Uterus (tissue), 4 donors: ENCODE results near the gene RELT. TPM values are rescaled to one million over a fixed set of nuclear protein-coding genes. Genes with fewer than 3 reads are reported as not detected.
A peak's percentile ranks its signal among the peaks of the same experiment; 100 is the strongest.

ENCODE experiments used
- DNase-seq, 2 donors: peaks; one replicate each; pipeline ENCODE4 v3.0.0-alpha.2; 2019 to 2020
- H3K27ac ChIP-seq, 2 donors: fragments of 200-600 bp; sonication (generic); 1 replicate in 1 of 2; 2 replicates in 1 of 2; pipeline ENCODE4 v1.5.1; 2016 to 2018
- H3K27me3 ChIP-seq, 2 donors: fragments of 200-600 bp; sonication (generic); one replicate each; pipeline ENCODE4 v1.5.1; 2018 to 2019; ENCODE audit warnings: control low read depth in 1 of 2
- H3K36me3 ChIP-seq, 2 donors: fragments of 200-600 bp; sonication (generic); one replicate each; pipeline ENCODE4 v1.5.1; 2019; ENCODE audit warnings: control low read depth in 1 of 2
- H3K4me1 ChIP-seq, 2 donors: fragments of 200-600 bp; sonication (generic); one replicate each; pipeline ENCODE4 v1.5.1; 2018 to 2019; ENCODE audit warnings: control low read depth in 1 of 2
- H3K4me3 ChIP-seq, 2 donors: fragments of 200-600 bp; sonication (generic); 1 replicate in 1 of 2; 2 replicates in 1 of 2; pipeline ENCODE4 v1.5.1; 2018 to 2019; ENCODE audit warnings: mild to moderate bottlenecking in 1 of 2
- H3K9me3 ChIP-seq, 2 donors: fragments of 200-600 bp; sonication (generic); one replicate each; pipeline ENCODE4 v1.5.1; 2019; ENCODE audit warnings: control low read depth in 1 of 2
- POLR2A ChIP-seq, 2 donors: fragments of 450-650 bp; IDR thresholded peaks; one replicate each; pipeline ENCODE4 v1.6.1; 2016; ENCODE audit warnings: antibody characterized with exemption in 2 of 2, mild to moderate bottlenecking in 1 of 2, moderate library complexity in 1 of 2
- intact Hi-C: fragments of 100-400 bp; cut with DNase I; formaldehyde crosslinking; loops from one replicate; pipeline ENCODE4 v1.15.1; 2023; ENCODE audit warnings: low total_unique reads
- total RNA-seq, 4 donors: library from RNA; depleted of rRNA in 3 of 4; stranded (reverse); fragments of >200 nt in 3 of 4; gene quantifications; one replicate each; pipeline versions ENCODE4 v1.1.0 to v1.2.4, GENCODE V29; 2014 to 2023
- TF ChIP-seq, protein P1 (sequence below), 4 experiments: fragments of 200-600 bp in 2 of 4; fragments of 450-650 bp in 2 of 4; sonication (generic) in 2 of 4; IDR thresholded peaks; one replicate each; pipeline ENCODE4 v1.5.1; 2016 to 2019; ENCODE audit warnings: antibody characterized with exemption in 4 of 4, mild to moderate bottlenecking in 2 of 4, moderate library complexity in 1 of 4
- donor health status: DM: yes; HTN: yes; CAD: no.

Gene RELT
- total RNA-seq, 4 donors from 2014 or later, result 0.29 to 5.8 (median 3.3) TPM; not detected in 1

DNA sequence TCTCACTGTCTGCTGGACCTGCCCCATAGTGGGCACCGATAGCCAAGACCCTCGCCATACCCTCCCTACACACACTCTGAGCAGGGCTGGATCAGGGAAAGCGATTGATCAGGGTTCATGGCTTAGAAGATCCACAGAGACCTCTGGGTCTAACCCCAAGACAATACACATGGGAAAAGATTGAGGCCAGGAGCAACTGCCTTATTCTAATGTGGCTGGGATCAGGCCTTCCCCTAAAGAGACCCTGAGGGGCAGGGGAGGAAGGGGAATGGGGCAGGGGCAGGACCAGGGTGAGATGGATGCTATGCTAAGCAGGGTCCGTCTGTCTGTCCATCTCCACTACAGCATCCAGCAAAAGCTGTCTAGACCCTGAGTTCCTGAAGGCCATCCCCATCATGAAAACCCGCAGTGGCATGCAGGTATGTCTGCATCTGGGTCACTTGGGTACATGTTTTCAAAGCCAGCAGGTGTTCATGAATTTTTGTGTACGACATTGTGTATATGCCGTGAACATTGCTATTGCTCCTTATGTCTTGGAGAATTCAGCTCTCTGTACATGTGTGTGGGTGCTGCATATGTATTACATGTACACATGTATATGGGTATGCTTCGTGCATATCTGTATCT, 15.3 kb upstream of the RELT start:
- TF ChIP-seq, protein P1, sequence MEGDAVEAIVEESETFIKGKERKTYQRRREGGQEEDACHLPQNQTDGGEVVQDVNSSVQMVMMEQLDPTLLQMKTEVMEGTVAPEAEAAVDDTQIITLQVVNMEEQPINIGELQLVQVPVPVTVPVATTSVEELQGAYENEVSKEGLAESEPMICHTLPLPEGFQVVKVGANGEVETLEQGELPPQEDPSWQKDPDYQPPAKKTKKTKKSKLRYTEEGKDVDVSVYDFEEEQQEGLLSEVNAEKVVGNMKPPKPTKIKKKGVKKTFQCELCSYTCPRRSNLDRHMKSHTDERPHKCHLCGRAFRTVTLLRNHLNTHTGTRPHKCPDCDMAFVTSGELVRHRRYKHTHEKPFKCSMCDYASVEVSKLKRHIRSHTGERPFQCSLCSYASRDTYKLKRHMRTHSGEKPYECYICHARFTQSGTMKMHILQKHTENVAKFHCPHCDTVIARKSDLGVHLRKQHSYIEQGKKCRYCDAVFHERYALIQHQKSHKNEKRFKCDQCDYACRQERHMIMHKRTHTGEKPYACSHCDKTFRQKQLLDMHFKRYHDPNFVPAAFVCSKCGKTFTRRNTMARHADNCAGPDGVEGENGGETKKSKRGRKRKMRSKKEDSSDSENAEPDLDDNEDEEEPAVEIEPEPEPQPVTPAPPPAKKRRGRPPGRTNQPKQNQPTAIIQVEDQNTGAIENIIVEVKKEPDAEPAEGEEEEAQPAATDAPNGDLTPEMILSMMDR (IDR thresholded peaks at IDR 0.05), result no peak
- no peak for TF ChIP-seq POLR2A (IDR thresholded peaks at IDR 0.05)
- H3K27ac ChIP-seq, result peak overlapping the region in 1 of 2 donors; percentile 56
- no peaks in the 10 kb centered on the region for H3K27me3 ChIP-seq
- no peaks in the 10 kb centered on the region for H3K9me3 ChIP-seq
- H3K4me3 ChIP-seq, result no peak overlapping the region
- no peaks in the 10 kb centered on the region for H3K36me3 ChIP-seq
- H3K4me1 ChIP-seq, result no peaks in the 10 kb centered on the region
- no peak for DNase-seq
- intact Hi-C loops, result no loop called here

DNA sequence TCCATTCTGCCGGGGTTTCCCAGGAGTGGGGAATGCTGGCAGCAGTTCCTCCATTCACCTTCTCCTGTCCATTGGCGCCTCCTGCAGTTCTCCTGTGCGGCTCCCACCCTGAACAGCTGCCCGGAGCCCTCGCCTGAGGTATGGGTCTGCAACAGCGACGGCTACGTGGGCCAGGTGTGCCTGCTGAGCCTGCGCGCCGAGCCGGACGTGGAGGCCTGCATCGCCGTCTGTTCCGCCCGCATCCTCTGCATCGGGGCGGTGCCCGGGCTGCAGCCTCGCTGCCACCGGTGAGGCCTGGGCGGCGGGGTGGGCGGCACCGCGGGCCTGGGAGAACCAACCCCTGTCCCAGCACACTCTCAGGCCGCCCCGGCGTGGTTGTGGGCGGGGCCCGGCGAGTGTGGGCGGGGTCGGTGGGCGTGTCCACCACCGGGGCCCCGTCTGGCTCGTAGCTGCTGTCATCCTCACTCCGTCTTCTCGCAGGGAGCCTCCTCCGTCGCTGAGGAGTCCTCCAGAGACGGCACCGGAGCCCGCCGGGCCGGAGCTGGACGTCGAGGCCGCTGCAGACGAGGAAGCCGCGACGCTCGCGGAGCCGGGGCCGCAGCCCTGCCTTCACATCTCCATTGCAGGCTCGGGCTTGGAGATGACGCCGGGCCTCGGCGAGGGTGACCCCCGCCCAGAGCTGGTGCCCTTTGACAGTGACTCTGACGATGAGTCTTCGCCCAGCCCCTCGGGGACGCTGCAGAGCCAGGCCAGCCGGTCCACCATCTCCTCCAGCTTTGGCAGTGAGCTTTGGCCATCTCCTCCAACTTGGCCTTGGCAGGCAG, 14.0 kb upstream of the RELT start:
- no peaks in the 10 kb centered on the region for H3K9me3 ChIP-seq
- DNase-seq, result no peak
- H3K4me3 ChIP-seq, result no peak overlapping the region
- no peaks in the 10 kb centered on the region for H3K27me3 ChIP-seq
- no peaks in the 10 kb centered on the region for H3K4me1 ChIP-seq
- H3K36me3 ChIP-seq, result no peaks in the 10 kb centered on the region
- intact Hi-C loops, result no loop called here
- TF ChIP-seq, protein P1 (IDR thresholded peaks at IDR 0.05), result no peak
- TF ChIP-seq POLR2A (IDR thresholded peaks at IDR 0.05), result no peak
- no peak overlapping the region for H3K27ac ChIP-seq

DNA sequence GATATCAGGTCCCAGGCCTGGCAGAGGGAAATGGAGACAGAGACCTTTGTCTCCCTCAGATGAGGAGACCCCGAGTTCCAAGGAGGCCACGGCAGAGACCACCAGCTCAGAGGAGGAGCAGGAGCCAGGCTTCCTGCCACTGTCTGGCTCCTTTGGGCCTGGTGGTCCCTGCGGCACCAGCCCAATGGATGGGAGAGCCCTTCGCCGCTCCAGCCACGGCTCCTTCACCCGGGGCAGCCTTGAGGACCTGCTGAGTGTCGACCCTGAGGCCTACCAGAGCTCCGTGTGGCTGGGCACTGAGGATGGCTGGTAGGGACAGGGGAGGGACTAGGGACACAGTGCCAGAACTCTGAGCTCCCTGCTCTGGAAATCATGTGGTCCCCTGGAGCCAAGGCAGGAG, 13.1 kb upstream of the RELT start:
- no peak for DNase-seq
- H3K36me3 ChIP-seq, result no peaks in the 10 kb centered on the region
- no peak overlapping the region for H3K27ac ChIP-seq
- H3K9me3 ChIP-seq, result no peaks in the 10 kb centered on the region
- TF ChIP-seq, protein P1 (IDR thresholded peaks at IDR 0.05), result no peak
- TF ChIP-seq POLR2A (IDR thresholded peaks at IDR 0.05), result no peak
- intact Hi-C loops, result no loop called here
- H3K27me3 ChIP-seq, result no peaks in the 10 kb centered on the region
- no peaks in the 10 kb centered on the region for H3K4me1 ChIP-seq
- no peak overlapping the region for H3K4me3 ChIP-seq

DNA sequence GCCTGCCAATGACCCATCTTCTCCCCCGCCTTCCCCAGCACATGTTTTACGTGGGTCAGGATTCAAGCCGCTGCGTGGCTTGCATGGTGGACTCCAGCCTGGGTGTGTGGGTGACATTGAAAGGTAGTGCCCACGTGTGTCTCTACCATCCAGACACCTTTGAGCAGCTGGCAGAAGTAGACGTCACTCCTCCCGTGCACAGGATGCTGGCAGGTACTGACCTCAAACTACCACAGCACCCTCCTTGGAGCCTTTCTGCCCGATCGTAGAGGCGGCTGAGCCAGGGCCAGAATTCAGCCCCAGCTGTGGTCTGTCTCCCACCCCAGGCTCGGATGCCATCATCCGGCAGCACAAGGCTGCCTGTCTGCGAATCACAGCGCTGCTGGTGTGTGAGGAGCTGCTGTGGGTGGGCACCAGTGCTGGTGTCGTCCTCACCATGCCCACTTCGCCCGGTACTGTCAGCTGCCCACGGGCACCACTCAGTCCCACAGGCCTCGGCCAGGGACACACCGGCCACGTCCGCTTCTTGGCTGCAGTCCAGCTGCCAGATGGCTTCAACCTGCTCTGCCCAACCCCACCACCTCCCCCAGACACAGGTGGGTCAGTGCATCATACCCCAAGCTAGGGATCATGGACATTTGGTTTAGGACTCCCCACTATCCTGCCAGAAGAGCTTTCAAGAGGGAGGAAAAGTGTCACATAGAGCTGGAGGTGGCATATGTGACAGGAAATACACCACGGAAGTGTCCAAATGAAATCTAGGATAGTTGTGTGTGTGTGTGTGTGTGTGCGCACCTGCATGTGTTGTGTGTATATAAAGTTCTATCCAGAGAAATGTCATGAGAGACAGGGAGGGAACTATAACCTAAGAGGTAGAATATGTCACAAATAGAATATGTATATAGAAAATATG, 10.6 kb upstream of the RELT start:
- no peaks in the 10 kb centered on the region for H3K36me3 ChIP-seq
- no peak for DNase-seq
- H3K27ac ChIP-seq, result no peak overlapping the region

More for the DNA sequence above, 10.6 kb upstream of the RELT start:
- H3K9me3 ChIP-seq, result no peaks in the 10 kb centered on the region
- intact Hi-C loops, result no loop called here
- TF ChIP-seq, protein P1 (IDR thresholded peaks at IDR 0.05), result no peak
- no peak for TF ChIP-seq POLR2A (IDR thresholded peaks at IDR 0.05)
- H3K27me3 ChIP-seq, result no peaks in the 10 kb centered on the region
- H3K4me1 ChIP-seq, result no peaks in the 10 kb centered on the region
- no peak overlapping the region for H3K4me3 ChIP-seq
